Activated CD4-positive, alpha-beta T cell treated with anti-CD3 and anti-CD28 coated beads for 24 hours (primary cell): ENCODE measurements around the gene COL5A1.

Experiments
- DNase-seq, 2 donors: peaks; one replicate each; pipeline ENCODE4 v3.0.0-alpha.2; 2020; ENCODE audit warnings: low read depth in 2 of 2

The COL5A1 gene

DNA sequence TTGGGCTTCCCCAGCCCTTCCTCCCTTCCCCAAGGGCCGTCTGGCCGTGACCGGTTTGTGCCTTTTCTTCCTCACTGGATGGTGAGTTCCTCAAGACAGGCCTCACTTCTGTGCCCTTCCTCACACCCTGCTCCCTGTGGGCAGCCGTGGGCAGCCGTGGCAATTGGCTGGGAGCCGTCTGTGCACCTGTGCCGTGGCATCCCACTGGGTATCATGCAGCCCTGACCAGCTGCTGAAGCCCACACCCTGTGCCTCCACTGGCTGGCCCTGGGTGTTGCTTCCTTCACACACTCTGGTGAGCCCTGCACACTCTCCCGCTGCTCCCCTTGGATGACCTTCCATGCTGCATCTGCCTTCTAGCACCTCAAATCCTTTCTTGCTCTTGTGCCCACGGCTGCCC lies 100.2 kb downstream of the COL5A1 start:
- no peak for DNase-seq

DNA sequence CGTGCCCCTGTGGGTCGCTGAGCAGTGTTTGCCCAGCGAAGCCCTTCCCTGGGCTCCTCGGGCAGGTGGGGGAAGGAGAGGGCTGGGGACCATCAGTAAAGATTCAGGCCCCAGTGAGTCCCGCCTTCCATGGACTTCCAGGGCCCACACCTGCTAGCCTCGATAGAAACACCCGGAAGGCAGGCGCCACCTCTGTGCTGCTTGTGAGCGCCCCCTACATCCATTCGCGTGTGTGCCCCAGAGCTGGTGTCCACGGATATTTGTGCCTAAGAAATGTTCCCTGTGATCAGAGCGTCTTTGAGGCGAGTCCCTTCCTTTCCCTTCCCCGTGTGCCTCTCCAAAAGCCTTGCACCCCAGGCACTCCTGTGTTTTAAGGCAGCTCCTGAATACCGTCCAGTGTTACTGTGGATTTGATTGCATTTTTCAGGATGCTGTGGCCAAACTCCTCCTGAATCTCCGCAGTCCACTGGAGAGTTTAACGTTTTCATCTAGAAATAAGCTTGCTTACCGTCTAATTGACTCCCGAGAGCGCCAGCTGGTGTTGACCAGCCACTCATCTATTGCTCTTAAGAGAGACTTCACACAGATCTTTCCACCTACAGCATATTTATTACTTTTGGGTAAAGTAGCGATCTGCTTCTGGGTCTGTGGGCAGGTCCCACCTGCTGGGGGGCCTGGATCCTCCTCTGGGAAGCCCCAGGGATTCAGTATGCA lies 101.4 kb downstream of the COL5A1 start:
- DNase-seq: no peak

DNA sequence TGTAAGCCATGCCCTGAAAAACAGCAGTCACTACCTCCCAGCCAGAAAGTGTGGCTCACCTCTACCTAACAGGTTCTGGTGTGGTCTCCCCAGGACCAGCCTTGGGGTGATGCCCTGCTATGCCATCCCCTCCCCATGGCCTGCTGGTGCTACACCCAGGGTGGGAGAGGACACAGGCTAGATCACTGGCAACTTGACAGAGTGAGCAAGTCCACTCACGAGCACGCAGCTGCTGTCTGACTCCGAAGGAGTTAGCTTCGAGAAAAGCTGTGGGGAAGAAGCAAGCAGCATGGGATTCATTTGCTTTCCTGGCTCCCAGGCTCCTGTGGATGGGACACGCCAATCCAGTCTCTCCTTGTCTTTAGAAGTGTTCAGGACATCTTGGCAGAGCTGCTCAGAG lies 102.2 kb downstream of the COL5A1 start:
- no peak for DNase-seq

DNA sequence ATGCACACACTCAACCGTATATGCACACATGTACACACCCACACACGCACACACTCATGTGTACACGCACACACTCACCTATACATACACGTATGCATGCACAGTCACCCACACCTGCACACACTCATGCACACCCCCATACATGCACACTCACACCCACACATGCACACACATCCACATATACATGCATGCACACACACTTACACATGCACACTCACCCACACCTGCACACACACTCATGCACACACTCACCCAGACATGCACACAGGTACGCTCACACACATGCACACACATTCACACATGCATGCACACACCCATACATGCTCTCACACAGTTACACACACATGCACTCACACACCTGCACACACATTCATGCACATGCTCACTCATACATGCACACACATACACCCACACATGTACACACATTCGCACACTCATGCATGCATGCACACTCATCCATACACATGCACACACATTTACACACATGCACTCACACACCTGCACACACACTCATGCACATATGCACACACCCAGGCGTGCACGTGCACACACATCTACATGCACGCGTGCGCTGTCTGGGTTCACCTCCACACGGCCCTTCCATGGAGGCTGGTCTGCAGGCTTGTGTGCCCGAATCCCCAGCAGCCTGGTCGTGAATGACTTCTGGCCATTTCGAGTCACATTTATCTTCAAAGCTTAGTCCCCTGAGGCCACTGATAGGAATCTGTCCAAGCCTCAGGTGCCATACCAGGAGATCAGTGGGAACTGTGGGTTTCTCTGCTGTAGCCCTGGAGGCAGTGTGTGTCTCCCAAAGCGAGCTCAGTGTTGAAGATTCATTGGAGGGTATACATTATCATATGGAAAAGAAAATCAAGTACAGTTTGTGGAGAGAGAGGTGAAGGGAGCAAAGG lies 103.0 kb downstream of the COL5A1 start:
- no peak for DNase-seq

DNA sequence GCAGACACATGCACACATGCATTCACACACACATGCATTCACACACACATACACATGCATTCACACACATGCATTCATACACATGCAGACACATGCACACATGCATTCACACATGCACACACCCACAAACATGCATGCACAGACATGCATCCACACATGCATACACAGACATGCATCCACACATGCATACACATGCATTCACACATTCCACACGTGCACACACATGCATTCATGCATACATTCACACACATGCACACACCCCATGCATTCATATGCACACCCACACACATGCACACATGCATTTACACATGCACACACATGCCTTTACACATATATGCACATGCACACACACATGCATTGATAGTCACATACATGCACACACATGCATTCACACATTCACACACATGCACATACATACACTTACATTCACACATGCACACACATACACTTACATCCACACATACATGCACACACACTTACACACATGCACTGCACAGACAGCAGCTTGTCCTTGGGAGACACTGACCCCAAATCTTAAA lies 106.4 kb downstream of the COL5A1 start:
- no peak for DNase-seq

DNA sequence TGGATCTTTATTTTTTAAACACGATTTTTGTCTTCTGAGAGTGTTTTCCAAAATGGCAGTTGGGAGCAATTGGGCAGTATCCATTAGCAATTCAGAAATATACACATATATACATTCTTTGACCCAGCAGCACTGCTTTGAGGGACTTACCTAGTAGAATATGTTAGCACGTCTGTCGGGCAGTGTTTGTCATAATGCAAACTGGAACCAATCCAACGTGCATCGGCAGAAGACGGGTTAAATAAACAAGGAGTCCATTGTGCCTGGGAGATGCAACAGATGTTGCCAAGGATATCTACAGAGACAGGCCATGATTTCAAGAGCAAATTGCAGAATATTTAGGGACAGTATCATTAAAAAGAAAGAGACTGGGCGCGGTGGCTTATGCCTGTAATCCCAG lies 107.0 kb downstream of the COL5A1 start:
- no peak for DNase-seq

DNA sequence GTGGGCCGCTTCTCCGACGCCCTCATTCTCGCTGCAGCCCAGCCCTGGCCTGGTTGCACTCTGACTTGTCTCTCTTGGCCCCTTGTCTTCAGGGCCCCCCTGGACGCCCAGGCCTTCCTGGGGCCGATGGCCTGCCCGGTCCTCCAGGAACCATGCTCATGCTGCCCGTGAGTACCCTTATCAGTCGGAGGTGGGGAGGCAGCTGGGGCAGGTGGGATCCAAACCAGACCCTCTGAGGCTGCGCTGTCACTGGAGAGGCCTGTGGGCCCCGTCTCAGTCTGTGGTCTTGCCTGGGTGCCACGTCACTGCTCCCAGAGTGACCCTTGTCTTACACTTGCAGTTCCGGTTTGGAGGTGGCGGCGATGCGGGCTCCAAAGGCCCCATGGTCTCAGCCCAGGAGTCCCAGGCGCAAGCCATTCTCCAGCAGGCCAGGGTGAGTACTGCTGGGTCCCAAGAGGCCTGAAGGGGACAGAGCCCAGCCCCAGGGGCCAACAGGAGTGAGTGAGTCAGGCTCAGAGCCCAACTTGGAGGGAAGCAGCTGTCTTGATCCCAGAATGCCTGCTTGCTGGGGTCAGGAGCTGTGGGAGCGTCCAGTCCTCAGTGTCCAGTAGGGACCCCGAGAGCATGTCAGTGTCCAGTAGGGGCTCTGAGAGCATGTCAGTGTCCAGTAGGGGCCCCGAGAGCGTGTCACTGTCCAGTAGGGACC lies 109.0 kb downstream of the COL5A1 start:
- no peak for DNase-seq

DNA sequence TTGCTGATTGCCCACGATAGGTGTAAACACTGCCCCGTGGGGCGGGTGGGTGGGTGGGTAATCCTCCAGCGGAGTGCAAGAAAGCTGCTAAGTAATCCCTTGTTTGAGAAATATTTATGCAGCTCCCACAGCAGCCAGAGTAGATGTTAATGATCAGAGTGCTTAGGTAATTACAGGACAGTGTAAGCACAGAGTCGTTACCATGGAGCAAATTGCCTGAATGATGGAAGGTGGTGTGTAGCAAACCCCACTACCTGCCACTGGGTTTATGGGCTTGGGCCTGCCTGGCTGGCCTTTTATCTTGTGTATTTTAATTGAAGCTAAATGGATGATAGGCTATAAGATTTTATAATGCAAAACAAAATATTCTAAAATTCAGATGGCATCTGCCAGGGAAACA lies 110.0 kb downstream of the COL5A1 start:
- no peak for DNase-seq

DNA sequence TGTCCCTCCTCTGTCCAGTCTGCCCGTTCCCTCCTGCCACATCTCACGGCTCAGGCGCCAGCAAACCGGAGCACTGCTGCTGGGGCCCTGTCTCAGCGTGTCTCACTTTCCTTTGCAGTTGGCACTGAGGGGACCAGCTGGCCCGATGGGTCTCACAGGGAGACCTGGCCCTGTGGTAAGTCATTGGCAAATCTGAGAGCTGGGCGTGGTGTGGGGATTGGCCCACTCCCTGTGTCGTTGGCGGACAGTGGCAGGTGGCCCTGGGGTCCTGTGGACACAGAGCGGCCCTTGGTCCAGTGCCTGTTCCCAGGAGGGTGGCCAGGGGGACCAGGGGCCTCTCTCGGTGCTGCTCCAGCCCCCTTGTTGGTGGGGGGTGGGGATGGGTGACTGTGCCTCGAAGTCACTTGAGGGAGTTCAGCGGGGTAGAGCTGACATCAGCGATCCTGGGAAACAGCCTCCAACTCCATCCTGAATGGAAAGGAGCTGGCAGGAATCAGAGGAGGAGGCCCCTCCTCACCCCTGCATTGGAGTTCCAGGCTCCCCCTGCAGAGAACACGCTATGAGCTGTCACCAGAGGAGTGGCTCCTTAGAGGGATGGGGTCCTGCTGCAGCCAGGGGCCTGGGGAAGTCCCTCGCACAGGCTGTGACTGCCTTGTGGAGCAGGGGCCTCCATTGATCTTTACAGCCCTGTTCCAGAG lies 111.0 kb downstream of the COL5A1 start:
- DNase-seq: no peak

DNA sequence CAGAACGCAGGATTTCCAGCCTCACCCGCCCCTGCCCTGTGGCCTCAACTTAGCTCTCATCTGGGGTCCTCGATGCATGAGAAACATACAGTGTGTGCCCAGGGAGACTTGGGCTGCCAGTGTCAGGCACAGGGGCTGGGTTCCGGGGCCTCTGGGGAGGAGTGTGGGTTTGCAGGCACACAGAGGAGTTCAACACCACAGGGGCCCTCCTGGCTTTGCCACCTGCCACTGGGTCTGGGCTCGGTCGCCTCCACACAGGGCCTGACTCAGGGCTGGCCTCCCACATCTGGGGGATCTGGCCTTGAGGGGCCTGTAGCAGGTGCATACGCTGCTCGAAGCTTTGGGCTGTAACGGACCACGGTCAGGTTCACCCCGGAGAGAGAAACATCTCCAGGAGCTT lies 111.6 kb downstream of the COL5A1 start:
- no peak for DNase-seq

DNA sequence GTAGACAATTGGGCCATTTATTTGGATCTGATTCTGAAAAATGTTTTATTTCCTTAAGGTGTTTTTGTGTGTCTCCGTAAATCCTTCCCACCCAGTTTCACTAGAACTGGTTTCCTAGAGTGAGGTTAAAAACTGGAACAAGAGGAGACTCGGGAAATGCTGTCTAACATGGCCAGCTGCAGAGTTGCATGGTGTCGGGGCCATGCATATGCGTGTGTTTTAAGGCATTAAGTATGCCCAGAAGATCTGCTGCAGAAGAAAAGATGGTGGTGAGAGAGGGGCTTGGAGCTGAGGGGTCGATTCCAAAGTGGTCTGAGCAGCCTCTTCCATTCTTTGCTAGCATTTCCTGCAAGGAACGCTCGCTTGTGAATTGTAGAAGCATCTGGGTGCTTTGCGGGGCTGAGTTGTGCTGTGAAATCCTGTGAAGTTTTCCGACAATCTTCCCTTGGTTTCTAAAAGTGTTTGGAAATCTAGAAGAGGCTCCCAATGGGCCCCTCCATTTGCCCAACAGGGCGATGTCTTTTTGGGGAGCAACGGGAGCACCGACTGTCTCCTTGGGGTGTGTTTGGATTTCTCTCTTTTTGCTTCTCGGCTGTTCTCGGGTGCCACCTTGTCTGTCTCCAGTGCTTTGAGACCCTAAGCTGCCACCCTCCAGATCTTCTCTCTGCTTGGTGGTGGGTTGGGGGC lies 113.8 kb downstream of the COL5A1 start:
- no peak for DNase-seq

DNA sequence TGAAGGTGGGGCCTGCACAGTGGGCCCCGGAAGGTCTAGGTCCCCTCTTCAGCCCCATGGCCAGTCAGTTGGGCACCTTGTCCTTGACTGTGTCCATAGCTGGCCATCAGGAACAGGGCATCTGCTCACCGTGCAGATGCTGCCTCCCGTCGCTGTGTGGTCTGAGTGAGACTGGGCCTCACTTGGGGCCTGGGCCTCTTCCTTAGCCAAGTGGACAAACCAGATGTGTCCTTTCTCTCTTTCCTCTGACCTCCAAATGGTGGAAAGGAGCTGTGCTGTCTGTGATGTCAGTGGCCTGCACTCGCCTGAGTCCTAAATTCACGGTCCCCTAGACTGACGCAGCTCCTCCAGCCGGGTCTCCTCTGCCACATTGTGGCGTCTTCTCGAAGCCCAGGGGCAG lies 114.5 kb downstream of the COL5A1 start:
- DNase-seq: no peak

DNA sequence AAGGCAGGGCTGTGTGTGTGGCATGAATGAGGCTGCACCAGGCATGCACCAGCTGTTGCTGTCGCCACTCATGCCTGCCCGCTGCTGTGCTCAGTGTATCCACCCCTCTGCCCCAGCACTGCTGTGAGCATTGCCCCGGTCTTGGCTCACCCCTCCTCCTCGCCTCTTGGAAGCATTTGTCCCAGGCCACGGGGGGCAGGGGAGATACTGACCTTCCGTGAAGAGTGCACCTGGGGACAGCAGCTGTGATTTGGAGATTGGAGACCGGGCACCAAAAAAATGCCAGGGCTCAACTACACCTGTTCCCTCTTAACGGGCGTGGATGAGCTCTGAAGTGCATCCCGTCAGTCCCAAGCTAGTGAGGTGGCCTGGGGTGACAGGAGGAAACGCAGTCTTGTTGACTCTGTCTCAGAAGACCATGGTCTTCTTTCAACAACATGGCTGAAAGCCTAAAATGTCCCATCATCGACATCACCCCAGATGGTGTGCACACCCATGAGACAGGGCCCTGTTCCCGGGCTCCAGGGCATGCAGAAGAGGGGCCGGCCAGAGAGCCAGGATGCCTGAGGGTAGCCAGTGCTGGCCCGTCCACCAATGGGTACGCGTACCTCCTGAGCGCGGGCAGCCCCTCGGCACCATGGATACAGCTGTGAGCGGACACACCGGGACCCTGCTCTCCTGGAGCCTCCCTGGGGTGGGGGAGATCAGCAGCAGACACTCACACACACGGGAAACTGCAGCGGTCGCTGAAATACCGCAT lies 115.8 kb downstream of the COL5A1 start:
- DNase-seq: no peak

DNA sequence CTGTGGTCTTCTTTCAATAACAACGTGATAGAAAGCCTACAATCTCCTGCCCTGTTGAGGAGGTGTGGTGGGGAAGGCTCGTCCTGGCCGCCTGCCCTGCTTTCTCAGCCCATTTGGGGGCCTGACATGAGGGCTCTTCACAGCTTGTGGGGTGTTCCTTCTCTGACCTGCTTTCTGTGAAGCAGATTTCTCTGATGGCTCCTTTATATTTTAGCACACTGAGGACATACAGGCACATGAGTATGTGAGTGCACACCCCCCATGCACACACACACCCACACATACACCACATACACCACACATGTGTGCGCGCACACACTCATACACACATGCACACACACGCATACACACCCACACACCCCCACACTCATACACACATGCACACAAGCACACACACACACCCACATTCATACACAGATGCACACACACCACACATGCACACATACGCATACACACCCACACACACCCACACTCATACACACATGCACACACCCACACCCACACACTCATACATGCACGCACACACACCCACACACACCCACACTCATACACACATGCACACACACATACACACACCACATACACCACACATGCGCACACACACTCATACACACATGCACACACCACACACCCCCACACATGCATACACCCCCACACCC lies 117.5 kb downstream of the COL5A1 start:
- DNase-seq: no peak

DNA sequence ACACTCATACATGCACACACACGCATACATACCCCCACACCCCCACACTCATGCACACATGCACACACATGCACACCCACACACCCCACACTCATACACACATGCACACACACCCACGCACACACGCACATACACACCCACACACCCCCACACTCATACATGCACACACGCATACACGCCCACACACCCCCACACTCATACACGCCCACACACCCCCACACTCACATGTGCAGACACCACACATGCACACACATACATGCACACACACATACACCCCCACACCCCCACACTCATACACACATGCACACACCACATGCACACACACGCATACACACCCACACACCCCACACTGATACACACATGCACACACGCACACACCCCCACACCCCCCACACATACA lies 118.3 kb downstream of the COL5A1 start:
- DNase-seq: no peak

DNA sequence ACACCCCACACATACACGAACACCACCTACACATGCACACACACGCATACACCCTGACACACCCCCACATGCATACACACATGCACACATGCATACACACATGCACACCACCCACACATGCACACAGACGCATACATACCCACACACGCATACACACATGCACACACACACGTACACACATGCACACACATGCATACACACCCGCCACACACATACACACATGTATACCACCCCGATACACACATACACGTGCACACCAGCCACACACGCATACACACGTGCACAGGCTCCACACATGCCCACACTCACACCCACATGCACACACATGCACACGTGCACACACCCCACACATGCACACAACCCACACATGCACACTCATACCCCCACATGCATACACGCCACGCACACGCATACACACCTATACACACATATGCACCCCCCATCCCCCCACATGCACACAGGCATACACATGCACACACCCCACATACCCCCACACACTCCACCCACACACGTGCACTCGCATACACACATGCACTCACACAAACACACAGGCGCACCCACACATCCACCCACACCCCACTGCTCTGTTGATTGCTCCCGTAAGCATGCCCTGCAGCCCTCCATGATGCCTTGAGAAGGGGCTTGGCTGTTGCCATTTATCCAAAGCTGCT lies 119.3 kb downstream of the COL5A1 start:
- DNase-seq: no peak

DNA sequence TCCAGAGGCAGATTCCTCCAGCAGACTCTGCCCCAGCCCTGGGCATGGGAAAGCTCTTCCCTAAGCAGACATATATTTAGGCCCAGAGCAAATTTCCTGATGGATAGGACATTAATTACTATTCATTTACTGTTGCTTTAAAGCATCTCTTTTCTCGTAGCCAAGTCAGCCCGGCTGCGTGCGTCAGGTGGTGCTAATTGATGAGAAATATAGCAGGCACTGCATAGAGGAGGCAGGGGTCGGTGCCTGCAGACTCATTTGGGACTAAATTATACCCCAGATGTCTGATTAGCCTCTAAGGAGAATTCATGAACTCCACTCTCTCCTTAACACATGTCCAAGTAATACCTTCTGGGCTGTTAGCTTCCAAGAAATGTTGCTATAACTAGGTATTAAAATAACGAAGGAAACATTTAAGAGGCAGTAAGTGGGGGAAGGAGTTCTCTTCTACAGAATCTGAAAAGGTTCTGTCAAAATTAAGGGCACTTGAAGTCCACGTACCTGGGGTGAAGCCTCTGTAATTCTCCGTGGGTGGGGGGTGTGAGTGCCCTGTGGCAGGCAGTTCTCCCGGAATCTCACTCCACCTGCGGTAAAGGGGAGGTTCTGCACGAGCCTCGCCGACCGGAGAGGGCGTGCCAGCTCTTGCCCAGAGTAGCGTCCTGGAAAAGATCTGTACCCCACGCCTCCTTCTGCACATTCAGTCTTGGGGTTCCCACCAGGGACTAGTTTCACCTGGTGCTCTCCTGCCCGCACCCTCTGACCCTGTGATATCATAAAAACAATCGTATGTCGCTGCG lies 123.1 kb downstream of the COL5A1 start:
- no peak for DNase-seq

DNA sequence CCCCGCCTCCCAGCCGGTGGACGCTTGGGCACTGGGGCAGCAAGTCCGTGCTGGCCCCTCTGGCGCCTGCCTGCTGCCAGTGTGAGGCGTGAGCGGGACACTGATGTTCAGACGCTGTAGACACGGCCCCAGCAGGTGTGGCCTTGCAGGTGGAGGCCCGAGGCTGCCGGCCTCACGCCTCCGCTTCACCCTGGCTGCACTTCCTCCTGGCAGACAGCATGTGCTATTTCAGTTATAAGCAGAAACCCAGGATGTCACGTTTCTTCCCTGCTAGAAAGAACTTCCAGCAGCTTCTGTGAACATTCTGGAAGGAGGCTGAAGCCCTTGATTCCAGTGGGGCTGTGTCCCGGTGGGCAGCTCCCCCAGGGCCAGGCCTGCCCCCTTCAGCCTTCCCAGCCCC lies 124.2 kb downstream of the COL5A1 start:
- DNase-seq: no peak
